WTC11 (cell line): ENCODE data around the gene TUSC7. TPM values are rescaled to one million over a fixed set of nuclear protein-coding genes. Genes with fewer than 3 reads are reported as not detected.

ENCODE experiments used
- ATAC-seq: fragments of 200-7000 bp; cut with Tn5 transposase; 2 replicates; pipeline ENCODE4 v1.10.0; 2021; ENCODE audit warnings: mild to moderate bottlenecking, moderate library complexity
- Bru-seq: library from RNA; stranded (reverse); fragments of 400-500 nt; gene quantifications from one replicate; lab custom pipeline; 2021; lab: Mats Ljungman, UMichigan
- CTCF ChIA-PET: fragments of 300-600 bp; sonication (Branson Sonifier 250); formaldehyde crosslinking; loops from one replicate; lab custom pipeline; 2021; ENCODE audit warnings: antibody characterized with exemption; lab: Charles Lee
- POLR2A ChIA-PET: fragments of 350-600 bp; sonication (Branson Sonifier 250); formaldehyde crosslinking; loops from one replicate; lab custom pipeline; 2021; ENCODE audit warnings: antibody characterized with exemption; lab: Charles Lee
- DNase-seq: peaks from one replicate; pipeline ENCODE4 v3.0.0; 2021; ENCODE audit warnings: low spot score
- H3K27ac Mint-ChIP-seq: 2 replicates; pipeline ENCODE4 v1.8.0; 2021; ENCODE audit warnings: mixed read lengths
- H3K27me3 Mint-ChIP-seq: 2 replicates; pipeline ENCODE4 v1.8.0; 2021; ENCODE audit warnings: low read depth, mild to moderate bottlenecking, moderate library complexity, mixed read lengths
- H3K36me3 Mint-ChIP-seq: 2 replicates; pipeline ENCODE4 v1.8.0; 2021; ENCODE audit warnings: mixed read lengths
- H3K4me1 Mint-ChIP-seq: 2 replicates; pipeline ENCODE4 v1.8.0; 2022; ENCODE audit warnings: mixed read lengths
- H3K4me3 Mint-ChIP-seq: 2 replicates; pipeline ENCODE4 v1.8.0; 2021; ENCODE audit warnings: mild to moderate bottlenecking, moderate library complexity, mixed read lengths
- H3K9me3 Mint-ChIP-seq: 2 replicates; pipeline ENCODE4 v1.8.0; 2021; ENCODE audit warnings: mixed read lengths
- ATF2 ChIP-seq: sonication (generic); formaldehyde crosslinking; IDR thresholded peaks from 2 replicates; pipeline ENCODE4 v1.8.1; 2022; ENCODE audit warnings: low read depth, missing genetic modification reagents, borderline replicate concordance
- CREM ChIP-seq: sonication (generic); formaldehyde crosslinking; IDR thresholded peaks from 2 replicates; pipeline ENCODE4 v1.8.1; 2022; ENCODE audit warnings: mild to moderate bottlenecking, missing genetic modification reagents, moderate library complexity
- CTCF ChIP-seq: fragments of 200-600 bp; IDR thresholded peaks from 2 replicates; pipeline ENCODE4 v1.8.0; 2022; ENCODE audit warnings: antibody characterized with exemption
- ELF4 ChIP-seq: sonication (generic); formaldehyde crosslinking; IDR thresholded peaks from 2 replicates; pipeline ENCODE4 v1.8.1; 2022; ENCODE audit warnings: low read depth, mild to moderate bottlenecking, moderate library complexity, missing genetic modification reagents
- ESRRA ChIP-seq: sonication (generic); formaldehyde crosslinking; IDR thresholded peaks from 2 replicates; pipeline ENCODE4 v1.8.1; 2022; ENCODE audit warnings: mild to moderate bottlenecking, missing genetic modification reagents, borderline replicate concordance
- ETV6 ChIP-seq: sonication (generic); formaldehyde crosslinking; IDR thresholded peaks from 2 replicates; pipeline ENCODE4 v1.8.1; 2022; ENCODE audit warnings: mild to moderate bottlenecking, missing genetic modification reagents
- FOXJ3 ChIP-seq: sonication (generic); formaldehyde crosslinking; IDR thresholded peaks from 2 replicates; pipeline ENCODE4 v1.9.0; 2021; ENCODE audit warnings: missing genetic modification reagents, mild to moderate bottlenecking, borderline replicate concordance
- JUN ChIP-seq: sonication (generic); formaldehyde crosslinking; IDR thresholded peaks from 2 replicates; pipeline ENCODE4 v1.8.0; 2023; ENCODE audit warnings: mild to moderate bottlenecking, missing genetic modification reagents
- KAT7 ChIP-seq: sonication (generic); formaldehyde crosslinking; IDR thresholded peaks from 2 replicates; pipeline ENCODE4 v1.8.1; 2023; ENCODE audit warnings: missing genetic modification reagents, mild to moderate bottlenecking, borderline replicate concordance
- MAX ChIP-seq: sonication (generic); formaldehyde crosslinking; IDR thresholded peaks from 2 replicates; pipeline ENCODE4 v1.8.0; 2022; ENCODE audit warnings: mild to moderate bottlenecking, missing genetic modification reagents
- MLX ChIP-seq: sonication (generic); formaldehyde crosslinking; IDR thresholded peaks from 2 replicates; pipeline ENCODE4 v1.8.1; 2023; ENCODE audit warnings: mild to moderate bottlenecking, missing genetic modification reagents, moderate library complexity
- MXD4 ChIP-seq: fragments of 250-450 bp; sonication (Bioruptor Pico); IDR thresholded peaks from 2 replicates; pipeline ENCODE4 v1.8.0; 2021; ENCODE audit warnings: mild to moderate bottlenecking, moderate library complexity, borderline replicate concordance
- MYBL2 ChIP-seq: sonication (generic); formaldehyde crosslinking; IDR thresholded peaks from 2 replicates; pipeline ENCODE4 v1.8.1; 2023; ENCODE audit warnings: mild to moderate bottlenecking, moderate library complexity, missing genetic modification reagents
- NFYB ChIP-seq: sonication (generic); formaldehyde crosslinking; conservative IDR thresholded peaks from 2 replicates; pipeline ENCODE4 v1.8.0; 2022; ENCODE audit warnings: low read depth, missing genetic modification reagents
- SMAD4 ChIP-seq: sonication (generic); formaldehyde crosslinking; IDR thresholded peaks from 2 replicates; pipeline ENCODE4 v1.8.0; 2022; ENCODE audit warnings: mild to moderate bottlenecking, missing genetic modification reagents
- SOX15 ChIP-seq: fragments of 250-450 bp; sonication (Bioruptor Pico); IDR thresholded peaks from 2 replicates; pipeline ENCODE4 v1.9.0; 2021; ENCODE audit warnings: mild to moderate bottlenecking
- STAT6 ChIP-seq: sonication (generic); formaldehyde crosslinking; conservative IDR thresholded peaks from 2 replicates; pipeline ENCODE4 v1.8.1; 2023; ENCODE audit warnings: mild to moderate bottlenecking, low read depth, missing genetic modification reagents, moderate library complexity
- ZBTB43 ChIP-seq: sonication (generic); formaldehyde crosslinking; IDR thresholded peaks from 2 replicates; pipeline ENCODE4 v1.8.1; 2023; ENCODE audit warnings: mild to moderate bottlenecking, missing genetic modification reagents
- ZMAT4 ChIP-seq: fragments of 250-450 bp; sonication (Bioruptor Pico); IDR thresholded peaks from 2 replicates; pipeline ENCODE4 v1.9.0; 2021; ENCODE audit warnings: mild to moderate bottlenecking
- ZNF138 ChIP-seq: sonication (generic); formaldehyde crosslinking; conservative IDR thresholded peaks from 2 replicates; pipeline ENCODE4 v1.8.1; 2022; ENCODE audit warnings: mild to moderate bottlenecking, moderate library complexity, missing genetic modification reagents
- ZNF281 ChIP-seq: sonication (generic); formaldehyde crosslinking; IDR thresholded peaks from 2 replicates; pipeline ENCODE4 v1.8.0; 2023; ENCODE audit warnings: mild to moderate bottlenecking, missing genetic modification reagents
- ZNF416 ChIP-seq: fragments of 250-450 bp; sonication (Bioruptor Pico); IDR thresholded peaks from 2 replicates; pipeline ENCODE4 v1.9.0; 2021; ENCODE audit warnings: mild to moderate bottlenecking, inconsistent platforms
- ZNF423 ChIP-seq: fragments of 250-450 bp; sonication (Bioruptor Pico); IDR thresholded peaks from 2 replicates; pipeline ENCODE4 v2.1.2; 2022; ENCODE audit warnings: mild to moderate bottlenecking, moderate library complexity
- ZSCAN18 ChIP-seq: fragments of 250-450 bp; sonication (Bioruptor Pico); IDR thresholded peaks from 2 replicates; pipeline ENCODE4 v2.1.2; 2022; ENCODE audit warnings: mild to moderate bottlenecking, moderate library complexity
- long read RNA-seq, 3 experiments: library from RNA in 1 of 3; library from capped mRNA in 1 of 3; library from polyadenylated mRNA in 1 of 3; unstranded in 2 of 3; stranded (forward) in 1 of 3; transcript quantifications; one replicate each; pipeline ENCODE4 v2.0.0, GENCODE V29; 2021
- total RNA-seq: library from RNA; stranded (reverse); gene quantifications from 3 replicates; pipeline ENCODE4 v1.2.3, GENCODE V29; 2021

The TUSC7 gene
- not detected in 3 replicates for total RNA-seq
- not detected for Bru-seq, nascent RNA
- long read RNA-seq, experiment 1 = 0 reads
- long read RNA-seq, experiment 2 = 0 reads
- long read RNA-seq, experiment 3 = 0 reads

- peaks cover 2% of the 10 kb centered on the region; the same call in 1 of the 2 replicates for H3K4me1 Mint-ChIP-seq
- no peak within 1 kb of the TSS for H3K27ac Mint-ChIP-seq
- DNase-seq (no peak), ATAC-seq (no peak)
- ChIA-PET CTCF (no interaction called here), POLR2A (no interaction called here)
- H3K4me3 Mint-ChIP-seq = no peak within 1 kb of the TSS
- H3K27me3 Mint-ChIP-seq = no peaks in the 10 kb centered on the region
- no peaks in the 10 kb centered on the region for H3K9me3 Mint-ChIP-seq
- TF ChIP-seq NFYB (CRISPR knock-in tag) (no peak), ETV6 (CRISPR knock-in tag) (no peak), KAT7 (CRISPR knock-in tag) (no peak), ZSCAN18 (CRISPR knock-in tag) (no peak), ESRRA (CRISPR knock-in tag) (no peak), CREM (CRISPR knock-in tag) (no peak), FOXJ3 (CRISPR knock-in tag) (no peak), MLX (CRISPR knock-in tag) (no peak), ZNF281 (CRISPR knock-in tag) (no peak), ELF4 (CRISPR knock-in tag) (no peak), SOX15 (CRISPR knock-in tag) (no peak), SMAD4 (CRISPR knock-in tag) (no peak), MAX (no peak), ZBTB43 (no peak), ATF2 (no peak), JUN (CRISPR knock-in tag) (no peak), ZNF138 (CRISPR knock-in tag) (no peak), MYBL2 (no peak)
- no peaks in the 10 kb centered on the region for H3K36me3 Mint-ChIP-seq
Observed at GRCh38 chr3:116709479-116709878, at the start of gene TUSC7. Gene TUSC7 (plus strand): TSS chr3:116709779.

GRCh38 chr3:116661196-116661595 lies 48.4 kb upstream of the TUSC7 start:
- Mint-ChIP-seq H3K4me1 (peaks cover 13% of the 10 kb centered on the region), H3K36me3 (no peaks in the 10 kb centered on the region), H3K27ac (no peak overlapping the region), H3K27me3 (no peaks in the 10 kb centered on the region), H3K9me3 (no peaks in the 10 kb centered on the region), H3K4me3 (no peak overlapping the region)
- POLR2A ChIA-PET = no interaction called here
- DNase-seq (no peak), ATAC-seq (no peak)
- CTCF ChIA-PET = no interaction called here
- TF ChIP-seq JUN (CRISPR knock-in tag) = no peak
- no peak for TF ChIP-seq ZMAT4
- TF ChIP-seq ZNF423 = no peak
- TF ChIP-seq ZNF416 (CRISPR knock-in tag) = no peak
- no peak for TF ChIP-seq MXD4 (CRISPR knock-in tag)
- TF ChIP-seq STAT6 (CRISPR knock-in tag) = no peak
- no peak for TF ChIP-seq CTCF
- no peak for TF ChIP-seq SOX15 (CRISPR knock-in tag)
